Measurements from ENCODE around the gene DNAL1.

Gene DNAL1

DNA sequence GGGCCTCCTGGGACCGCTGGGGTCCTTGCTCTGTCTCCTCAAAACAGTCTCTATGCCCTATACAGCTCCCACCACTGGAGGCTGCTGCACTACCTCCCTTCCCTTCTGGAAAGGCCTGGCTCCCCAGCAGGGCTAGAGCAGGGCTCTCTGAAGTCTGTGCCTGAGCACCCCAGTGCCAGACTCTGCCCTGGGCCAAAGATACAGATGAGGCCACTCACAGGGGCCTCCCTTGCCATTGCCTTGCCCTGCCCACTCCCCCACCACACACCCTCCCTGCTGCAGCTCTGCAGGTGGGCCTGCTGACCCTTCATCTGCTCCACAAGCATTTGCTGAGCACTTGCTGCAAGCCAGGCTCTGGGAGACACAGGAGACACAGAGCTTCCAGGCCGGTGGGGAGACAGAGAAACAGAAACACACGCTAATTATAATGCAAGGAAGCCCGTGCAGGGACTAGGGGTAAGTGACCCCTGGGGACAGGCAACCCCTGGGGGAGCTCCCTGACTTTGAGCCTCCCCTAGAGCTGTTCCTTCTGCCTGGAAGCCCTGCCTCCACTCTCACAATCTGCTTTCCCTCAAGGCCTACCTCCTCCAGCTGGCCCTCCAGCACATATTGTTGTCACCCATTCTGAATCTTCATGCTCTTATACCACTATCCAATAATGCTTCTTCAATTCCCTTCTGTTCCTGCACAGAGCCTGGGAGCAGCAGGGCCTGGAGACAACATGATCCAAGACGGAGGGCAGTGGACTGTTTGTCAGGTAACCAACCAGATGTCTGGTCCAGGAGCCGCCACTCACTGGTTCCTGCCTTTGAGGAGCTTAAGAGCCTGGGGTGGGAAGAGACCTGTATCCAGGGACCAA is 102.0 kb downstream of the DNAL1 start:
- no peak for TF ChIP-seq GATA2 (IDR thresholded peaks at IDR 0.05; ENCODE audit: low read depth, low read length)
- no peak for TF ChIP-seq GATA3 (IDR thresholded peaks at IDR 0.05; ENCODE audit: low read depth, low read length)

DNA sequence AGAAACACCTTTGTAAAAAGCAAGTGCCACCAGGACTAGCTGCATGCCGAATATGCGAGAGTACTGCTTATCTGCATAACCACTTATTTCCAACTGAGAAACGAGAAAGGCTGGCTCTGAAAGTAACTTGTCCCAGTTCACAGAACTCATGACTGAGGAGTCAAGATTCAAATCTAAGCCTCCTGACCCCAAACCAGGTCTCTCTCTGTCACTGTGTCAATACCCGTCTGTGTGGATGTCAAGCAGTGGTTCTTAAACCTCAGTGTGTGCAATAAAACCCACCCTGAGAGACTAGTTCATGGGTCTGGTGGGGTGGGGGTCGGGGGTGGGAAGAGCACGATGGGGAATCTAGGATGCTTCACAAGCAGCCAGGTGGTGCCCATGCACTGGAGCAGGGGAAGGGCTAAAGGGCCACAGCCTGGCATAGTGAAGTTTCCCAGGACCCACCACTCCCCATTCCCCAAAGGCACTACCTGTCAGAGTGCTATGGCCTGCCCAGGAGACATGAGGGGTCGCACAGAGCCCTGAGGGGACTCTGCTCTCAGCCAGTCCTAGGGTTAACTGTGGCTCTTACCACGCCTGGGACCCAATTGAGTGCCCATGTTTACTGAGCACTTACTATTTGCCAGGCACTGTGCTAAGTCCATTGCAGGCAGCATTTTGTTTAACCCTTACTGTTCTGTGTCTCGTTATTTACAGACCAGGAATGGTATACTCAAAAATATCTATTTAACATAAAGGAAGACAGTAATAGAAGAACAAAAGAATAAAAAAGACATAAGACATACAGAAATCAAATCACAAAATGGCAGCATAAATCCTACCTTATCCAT is 102.8 kb downstream of the DNAL1 start:
- TF ChIP-seq GATA2 (IDR thresholded peaks at IDR 0.05; ENCODE audit: low read depth, low read length) (no peak), GATA3 (IDR thresholded peaks at IDR 0.05; ENCODE audit: low read depth, low read length) (no peak)

DNA sequence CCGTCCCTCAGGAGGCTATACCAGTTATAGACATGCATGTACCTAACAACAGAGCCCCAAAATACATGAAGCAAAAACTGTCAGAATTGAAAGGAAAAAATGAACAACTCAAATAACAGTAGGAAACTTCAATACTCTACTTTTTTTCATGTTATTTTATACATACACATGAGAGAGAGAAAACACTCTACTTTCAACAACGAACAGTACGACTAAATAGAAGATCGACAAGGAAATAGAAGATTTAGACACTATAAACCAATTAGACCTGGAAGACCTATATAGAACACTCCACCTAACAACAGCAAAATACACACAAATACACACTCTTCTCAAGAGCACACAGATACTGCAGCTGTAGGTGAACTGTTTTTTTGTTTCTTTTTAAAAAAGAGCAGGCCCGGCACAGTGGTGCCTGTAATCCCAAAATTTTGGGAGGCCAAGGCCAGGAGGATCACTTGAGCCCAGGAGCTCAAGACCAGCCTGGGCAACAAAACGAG is 104.1 kb downstream of the DNAL1 start:
- no peak for TF ChIP-seq GATA2 (IDR thresholded peaks at IDR 0.05; ENCODE audit: low read depth, low read length)
- TF ChIP-seq GATA3 (IDR thresholded peaks at IDR 0.05; ENCODE audit: low read depth, low read length): no peak

DNA sequence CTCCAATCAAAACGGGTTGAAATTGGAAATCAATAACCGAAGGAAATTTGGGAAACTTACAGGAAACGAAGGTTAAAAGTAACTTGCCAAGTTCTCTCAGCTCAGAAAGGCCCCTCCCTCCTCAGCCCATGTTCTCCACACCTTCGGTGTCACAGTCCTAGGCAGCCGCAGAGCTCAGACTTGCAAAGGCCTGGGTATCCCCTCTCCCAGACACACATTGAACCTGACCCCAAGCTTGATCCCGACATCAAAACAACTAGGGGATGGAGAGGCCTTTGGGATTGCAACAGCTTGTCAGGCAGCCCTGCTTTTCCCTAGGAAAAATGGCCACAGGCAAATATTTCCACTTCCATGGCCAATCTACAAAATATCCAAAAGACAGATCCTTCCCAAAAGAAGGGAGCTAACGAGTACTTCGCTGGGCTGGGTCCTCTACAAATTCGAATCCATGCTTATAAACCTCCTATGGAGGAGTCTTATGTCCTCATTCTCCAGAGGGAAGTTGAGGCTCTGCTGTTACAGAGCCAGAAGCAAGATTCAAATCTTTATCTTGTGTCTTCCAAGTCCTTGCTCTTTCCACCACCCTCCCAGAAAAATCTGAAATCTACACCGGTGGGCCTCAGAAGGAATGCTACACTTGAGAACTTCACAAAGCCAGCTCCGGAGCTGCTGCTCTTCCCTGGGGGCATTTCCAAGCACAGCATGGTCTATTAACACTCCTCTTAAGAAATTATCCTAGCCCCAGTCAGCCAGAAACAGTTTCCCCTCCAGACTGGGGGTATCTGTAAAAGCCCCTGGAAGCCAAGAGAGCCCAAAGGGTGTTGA is 105.1 kb downstream of the DNAL1 start:
- no peak for TF ChIP-seq GATA2 (IDR thresholded peaks at IDR 0.05; ENCODE audit: low read depth, low read length)

DNA sequence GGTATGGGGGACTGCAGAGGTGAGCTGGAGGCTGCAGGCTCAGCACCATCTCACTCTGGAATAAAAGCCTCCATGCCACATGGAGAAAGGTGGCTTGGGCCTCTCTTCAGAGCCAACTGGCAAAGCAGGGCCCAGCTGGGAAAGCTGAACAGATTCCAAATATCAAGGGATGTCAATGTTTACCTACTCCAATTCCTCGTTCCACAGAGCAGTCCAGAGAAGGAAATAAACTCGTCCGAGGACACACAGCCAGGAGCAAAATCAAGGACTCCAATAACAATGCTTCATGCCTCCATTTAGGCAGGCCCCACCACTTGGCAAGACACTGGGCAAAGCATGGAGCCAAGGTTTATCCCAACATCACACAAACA is 105.7 kb downstream of the DNAL1 start:
- TF ChIP-seq GATA2 (IDR thresholded peaks at IDR 0.05; ENCODE audit: low read depth, low read length): no peak
- TF ChIP-seq GATA3 (IDR thresholded peaks at IDR 0.05; ENCODE audit: low read depth, low read length): no peak

DNA sequence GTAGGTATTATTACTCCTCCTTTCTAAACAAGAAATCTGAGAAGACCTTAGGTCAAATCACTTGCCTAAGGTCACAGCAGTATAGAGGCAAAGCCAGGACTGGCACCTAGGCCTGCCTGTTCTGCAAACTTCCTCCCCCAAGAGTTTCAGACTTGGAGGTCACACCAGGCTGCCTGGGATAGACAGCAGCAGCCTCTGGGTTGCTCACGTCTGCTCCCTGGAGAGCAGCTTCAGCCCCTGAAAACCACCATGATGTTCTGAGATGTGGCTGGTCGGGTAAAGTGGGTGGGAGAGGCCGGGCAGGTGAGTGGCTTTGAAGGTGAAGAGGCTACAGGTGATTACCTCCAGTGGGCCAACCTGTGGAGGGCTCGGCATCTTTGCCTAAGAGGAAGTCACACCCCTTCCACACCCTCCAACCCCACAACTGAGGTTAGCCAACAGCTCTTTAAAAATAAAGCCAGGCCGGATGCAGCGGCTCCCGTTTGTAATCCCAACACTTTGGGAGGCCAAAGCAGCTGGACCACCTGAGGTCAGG is 106.4 kb downstream of the DNAL1 start:
- TF ChIP-seq GATA3 (IDR thresholded peaks at IDR 0.05; ENCODE audit: low read depth, low read length) (no peak), GATA2 (IDR thresholded peaks at IDR 0.05; ENCODE audit: low read depth, low read length) (no peak)

DNA sequence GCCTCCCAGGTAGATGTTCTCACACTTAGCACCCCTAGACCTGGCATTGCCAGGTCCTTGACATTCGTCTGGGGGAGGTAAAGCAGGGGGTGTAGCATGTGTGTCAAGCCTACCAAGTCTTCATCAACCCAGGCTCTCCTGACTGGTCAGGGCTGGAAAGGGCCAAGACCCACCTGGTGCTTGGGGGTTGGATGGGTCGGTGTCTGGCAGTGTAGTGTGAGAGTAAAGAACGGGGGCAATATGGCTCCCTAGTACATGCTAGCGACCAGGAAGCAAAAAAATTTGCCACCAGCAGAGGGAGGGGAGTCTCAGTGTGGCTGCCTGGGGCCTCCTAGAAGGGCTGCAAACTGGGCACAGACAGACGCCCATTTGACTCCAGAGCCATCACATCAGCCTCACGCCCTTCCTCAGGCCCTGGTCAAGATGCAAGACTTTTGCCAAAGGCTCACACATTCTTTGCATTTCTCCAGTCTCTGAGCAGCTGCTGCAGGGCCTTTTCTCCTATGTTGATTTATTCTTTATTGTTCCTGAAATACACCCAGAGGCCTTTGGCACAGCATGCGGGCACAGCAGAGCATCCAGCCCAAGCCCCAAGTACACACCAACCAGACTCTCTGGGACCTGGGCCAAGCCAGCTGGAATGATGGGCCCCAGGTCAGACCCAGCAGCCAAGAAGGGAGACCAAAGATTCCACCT is 107.7 kb downstream of the DNAL1 start:
- no peak for TF ChIP-seq GATA3 (IDR thresholded peaks at IDR 0.05; ENCODE audit: low read depth, low read length)
- no peak for TF ChIP-seq GATA2 (IDR thresholded peaks at IDR 0.05; ENCODE audit: low read depth, low read length)

All from SH-SY5Y (cell line).